Measurements from ENCODE around the gene LCE6A.
A peak's percentile ranks its signal among the peaks of the same experiment; 100 is the strongest.

LCE6A gene

GRCh38 chr1:152869808-152870419 lies 27.3 kb downstream of the LCE6A start:
- Histone ChIP-seq H3K4me1 (ENCODE audit: control insufficient read depth, low read length) (peaks cover 6% of the 10 kb centered on the region; the same call in 1 of the 2 replicates), H3K4me2 (ENCODE audit: low read length) (no peak overlapping the region), H3K4me3 (ENCODE audit: low read length) (no peak overlapping the region), H3K27me3 (ENCODE audit: control insufficient read depth, low read length) (no peaks in the 10 kb centered on the region), H3F3A (ENCODE audit: control insufficient read depth, insufficient read depth) (no peaks in the 10 kb centered on the region; the same call in 1 of the 2 replicates), H3K36me3 (ENCODE audit: control insufficient read depth, low read length) (no peaks in the 10 kb centered on the region), H4K20me1 (ENCODE audit: control insufficient read depth, insufficient read depth, low read depth, low read length) (no peaks in the 10 kb centered on the region), H3K79me2 (ENCODE audit: control insufficient read depth, low read length) (no peaks in the 10 kb centered on the region), H3K9me2 (replicated peaks; ENCODE audit: control insufficient read depth, low read length) (no peaks in the 10 kb centered on the region), H3K27ac (ENCODE audit: low read depth, low read length) (no peak overlapping the region), H3K9me3 (ENCODE audit: control insufficient read depth, insufficient read depth, low read length) (no peaks in the 10 kb centered on the region)
- peak; percentile 72 for TF ChIP-seq CTCF (IDR thresholded peaks at IDR 0.05; ENCODE audit: low read depth, low read length, poor library complexity, severe bottlenecking)
- TF ChIP-seq EZH2phosphoT487 (IDR thresholded peaks at IDR 0.05; ENCODE audit: borderline replicate concordance, low read length): no peak

- Histone ChIP-seq H3K27me3 (ENCODE audit: control insufficient read depth, low read length) (no peaks in the 10 kb centered on the region), H3K4me1 (ENCODE audit: control insufficient read depth, low read length) (peaks cover 6% of the 10 kb centered on the region; the same call in 1 of the 2 replicates), H3K36me3 (ENCODE audit: control insufficient read depth, low read length) (no peaks in the 10 kb centered on the region), H3K27ac (ENCODE audit: low read depth, low read length) (no peak overlapping the region), H4K20me1 (ENCODE audit: control insufficient read depth, insufficient read depth, low read depth, low read length) (no peaks in the 10 kb centered on the region), H3F3A (ENCODE audit: control insufficient read depth, insufficient read depth) (no peaks in the 10 kb centered on the region; the same call in 1 of the 2 replicates), H3K4me2 (ENCODE audit: low read length) (no peak overlapping the region), H3K4me3 (ENCODE audit: low read length) (no peak overlapping the region), H3K9me3 (ENCODE audit: control insufficient read depth, insufficient read depth, low read length) (no peaks in the 10 kb centered on the region), H3K9me2 (replicated peaks; ENCODE audit: control insufficient read depth, low read length) (no peaks in the 10 kb centered on the region), H3K79me2 (ENCODE audit: control insufficient read depth, low read length) (no peaks in the 10 kb centered on the region)
- TF ChIP-seq EZH2phosphoT487 (IDR thresholded peaks at IDR 0.05; ENCODE audit: borderline replicate concordance, low read length) (no peak), CTCF (IDR thresholded peaks at IDR 0.05; ENCODE audit: low read depth, low read length, poor library complexity, severe bottlenecking) (peak; percentile 69)
Measured at GRCh38 chr1:152870831-152871730, 28.4 kb downstream of the LCE6A start.

GRCh38 chr1:152871731-152872126 lies 29.1 kb downstream of the LCE6A start:
- no peak overlapping the region for H3K27ac ChIP-seq (ENCODE audit: low read depth, low read length)
- no peaks in the 10 kb centered on the region for H3K27me3 ChIP-seq (ENCODE audit: control insufficient read depth, low read length)
- no peak overlapping the region for H3K4me2 ChIP-seq (ENCODE audit: low read length)
- H3K9me3 ChIP-seq (ENCODE audit: control insufficient read depth, insufficient read depth, low read length): no peaks in the 10 kb centered on the region
- no peaks in the 10 kb centered on the region for H3K36me3 ChIP-seq (ENCODE audit: control insufficient read depth, low read length)
- H3K9me2 ChIP-seq (replicated peaks; ENCODE audit: control insufficient read depth, low read length): no peaks in the 10 kb centered on the region
- H3K4me3 ChIP-seq (ENCODE audit: low read length): no peak overlapping the region
- H3K79me2 ChIP-seq (ENCODE audit: control insufficient read depth, low read length): no peaks in the 10 kb centered on the region
- H3K4me1 ChIP-seq (ENCODE audit: control insufficient read depth, low read length): peaks cover 6% of the 10 kb centered on the region; the same call in 1 of the 2 replicates
- no peaks in the 10 kb centered on the region for H4K20me1 ChIP-seq (ENCODE audit: control insufficient read depth, insufficient read depth, low read depth, low read length)
- H3F3A ChIP-seq (ENCODE audit: control insufficient read depth, insufficient read depth): no peaks in the 10 kb centered on the region; the same call in 1 of the 2 replicates
- TF ChIP-seq EZH2phosphoT487 (IDR thresholded peaks at IDR 0.05; ENCODE audit: borderline replicate concordance, low read length): no peak
